ENCODE data around the gene NAT8L. TPM values are rescaled to one million over a fixed set of nuclear protein-coding genes. Genes with fewer than 3 reads are reported as not detected.

NAT8L gene
- total and polyA plus RNA-seq, 2 donors (not counting 1 experiment from before 2014, with no cell fraction given), result 0.03 to 0.25 TPM

GRCh38 chr4:2074588-2074987, 15.5 kb downstream of the NAT8L start:
- POLR2A ChIA-PET, result no interaction called here
- intact Hi-C loops (cut with micrococcal nuclease), result no loop called here
- H3K36me3 ChIP-seq (replicated peaks in 1 of 2; ENCODE audit: control extremely low read depth in 1 of 2, control insufficient read depth in 1 of 2, extremely low read depth in 1 of 2, insufficient read depth in 2 of 2, low read length in 1 of 2), result no peaks in the 10 kb centered on the region
- H3K4me1 Mint-ChIP-seq, result no peaks in the 10 kb centered on the region
- no peaks in the 10 kb centered on the region for H3K4me1 ChIP-seq (ENCODE audit: control insufficient read depth in 2 of 2, insufficient read depth in 2 of 2, low read length in 2 of 2)
- CTCF ChIA-PET, result no interaction called here
- H3K4me3 ChIP-seq (ENCODE audit: control extremely low read depth in 1 of 5, extremely low read depth in 1 of 5, insufficient read depth in 1 of 5, low read depth in 2 of 5, low read length in 4 of 5), result no peak overlapping the region
- H3K79me2 ChIP-seq (ENCODE audit: control insufficient read depth, insufficient read depth, low read length), result no peaks in the 10 kb centered on the region
- no peak overlapping the region for H3K27ac Mint-ChIP-seq
- DNase-seq (no peak), ATAC-seq (ENCODE audit: low read depth) (no peak)
- no peaks in the 10 kb centered on the region for H3K9me3 ChIP-seq (ENCODE audit: control extremely low read depth in 1 of 3, control insufficient read depth in 2 of 3, insufficient read depth in 1 of 3, low read length in 2 of 3)
- H3K4me3 Mint-ChIP-seq, result no peak overlapping the region
- H2AFZ ChIP-seq (ENCODE audit: insufficient read depth, low read depth, low read length, poor library complexity, severe bottlenecking), result no peak overlapping the region
- H3K27ac ChIP-seq (ENCODE audit: low read length in 2 of 2), result no peak overlapping the region
- no peak overlapping the region for H3K4me2 ChIP-seq (replicated peaks; ENCODE audit: low read depth, low read length, poor library complexity, severe bottlenecking)
- H3K27me3 Mint-ChIP-seq, result no peaks in the 10 kb centered on the region
- H4K20me1 ChIP-seq (ENCODE audit: control insufficient read depth, insufficient read depth, low read length, poor library complexity, severe bottlenecking), result no peaks in the 10 kb centered on the region
- H3K27me3 ChIP-seq (replicated peaks in 1 of 4; ENCODE audit: control extremely low read depth in 1 of 4, control insufficient read depth in 3 of 4, insufficient read depth in 4 of 4, low read length in 3 of 4), result no peaks in the 10 kb centered on the region
- TF ChIP-seq CTCF (IDR thresholded peaks at IDR 0.05) (no peak), EZH2 (IDR thresholded peaks at IDR 0.05; ENCODE audit: borderline replicate concordance, insufficient read depth, low read depth, low read length, poor library complexity, severe bottlenecking) (no peak)
- H3K9me3 Mint-ChIP-seq (ENCODE audit: insufficient read depth), result no peaks in the 10 kb centered on the region
- 82% methylated on average over 11 of the region's 11 CpGs for WGBS (ENCODE audit: insufficient coverage)
- no peak overlapping the region for H3K9ac ChIP-seq (ENCODE audit: low read length)

GRCh38 chr4:2075171-2075986, 16.3 kb downstream of the NAT8L start:
- ATAC-seq (ENCODE audit: low read depth), result no peak
- WGBS (ENCODE audit: insufficient coverage), result 92% methylated on average over 12 of the region's 12 CpGs
- ChIA-PET CTCF (no interaction called here), POLR2A (no interaction called here)
- Histone ChIP-seq H3K27me3 (replicated peaks in 1 of 4; ENCODE audit: control extremely low read depth in 1 of 4, control insufficient read depth in 3 of 4, insufficient read depth in 4 of 4, low read length in 3 of 4) (no peaks in the 10 kb centered on the region), H3K4me1 (ENCODE audit: control insufficient read depth in 2 of 2, insufficient read depth in 2 of 2, low read length in 2 of 2) (no peaks in the 10 kb centered on the region), H3K4me2 (replicated peaks; ENCODE audit: low read depth, low read length, poor library complexity, severe bottlenecking) (no peak overlapping the region), H3K79me2 (ENCODE audit: control insufficient read depth, insufficient read depth, low read length) (no peaks in the 10 kb centered on the region), H2AFZ (ENCODE audit: insufficient read depth, low read depth, low read length, poor library complexity, severe bottlenecking) (no peak overlapping the region), H3K9ac (ENCODE audit: low read length) (no peak overlapping the region), H3K4me3 (ENCODE audit: control extremely low read depth in 1 of 5, extremely low read depth in 1 of 5, insufficient read depth in 1 of 5, low read depth in 2 of 5, low read length in 4 of 5) (no peak overlapping the region), H3K9me3 (ENCODE audit: control extremely low read depth in 1 of 3, control insufficient read depth in 2 of 3, insufficient read depth in 1 of 3, low read length in 2 of 3) (no peaks in the 10 kb centered on the region), H3K36me3 (replicated peaks in 1 of 2; ENCODE audit: control extremely low read depth in 1 of 2, control insufficient read depth in 1 of 2, extremely low read depth in 1 of 2, insufficient read depth in 2 of 2, low read length in 1 of 2) (no peaks in the 10 kb centered on the region), H4K20me1 (ENCODE audit: control insufficient read depth, insufficient read depth, low read length, poor library complexity, severe bottlenecking) (no peaks in the 10 kb centered on the region), H3K27ac (ENCODE audit: low read length in 2 of 2) (no peak overlapping the region)
- intact Hi-C loops (cut with micrococcal nuclease), result no loop called here
- no peak for DNase-seq
- H3K9me3 Mint-ChIP-seq (ENCODE audit: insufficient read depth), result no peaks in the 10 kb centered on the region
- TF ChIP-seq CTCF (IDR thresholded peaks at IDR 0.05), result no peak
- TF ChIP-seq EZH2 (IDR thresholded peaks at IDR 0.05; ENCODE audit: borderline replicate concordance, insufficient read depth, low read depth, low read length, poor library complexity, severe bottlenecking), result no peak
- H3K4me3 Mint-ChIP-seq, result no peak overlapping the region
- H3K27ac Mint-ChIP-seq, result no peak overlapping the region
- no peaks in the 10 kb centered on the region for H3K27me3 Mint-ChIP-seq
- H3K4me1 Mint-ChIP-seq, result no peaks in the 10 kb centered on the region
